ENCODE results near the gene LRRTM4. TPM values are rescaled to one million over a fixed set of nuclear protein-coding genes. Genes with fewer than 3 reads are reported as not detected.

LRRTM4 gene
- total and polyA plus RNA-seq, 2 experiments from 2014 or later: 0.44 to 6.5 TPM

GRCh38 chr2:76748581-76749296 is 773.4 kb downstream of the LRRTM4 start:
- TF ChIP-seq CTCF (IDR thresholded peaks at IDR 0.05; ENCODE audit: poor library complexity) (no peak), EZH2 (IDR thresholded peaks at IDR 0.05; ENCODE audit: borderline replicate concordance) (no peak), EZH2phosphoT487 (IDR thresholded peaks at IDR 0.05; ENCODE audit: low read depth, severe bottlenecking, unreplicated experiment) (no peak)
- no peaks in the 10 kb centered on the region for H3K27me3 ChIP-seq
- no peak for DNase-seq (ENCODE audit: low spot score)
- no peak overlapping the region for H3K4me2 ChIP-seq
- no peaks in the 10 kb centered on the region for H3K36me3 ChIP-seq (replicated peaks; ENCODE audit: insufficient read depth, low read depth)
- no peaks in the 10 kb centered on the region for H3K4me1 ChIP-seq (ENCODE audit: insufficient read depth)
- no peak overlapping the region for H3K4me3 ChIP-seq
- H3K9me2 ChIP-seq (replicated peaks; ENCODE audit: insufficient read depth): no peaks in the 10 kb centered on the region
- no peaks in the 10 kb centered on the region for H4K20me1 ChIP-seq (ENCODE audit: insufficient read depth, poor library complexity, severe bottlenecking)
- no peaks in the 10 kb centered on the region for H3K9me3 ChIP-seq (ENCODE audit: low read depth)
- H3K27ac ChIP-seq: no peak overlapping the region
- no peaks in the 10 kb centered on the region for H3K79me2 ChIP-seq
- no peak overlapping the region for H2AFZ ChIP-seq
- WGBS (ENCODE audit: low lambda C conversion rate, missing lambda C conversion rate): 92% methylated on average over 14 of the region's 14 CpGs

GRCh38 chr2:76745605-76746004 is 776.6 kb downstream of the LRRTM4 start:
- Histone ChIP-seq H3K4me3 (no peak overlapping the region), H3K27ac (no peak overlapping the region), H3K9me2 (replicated peaks; ENCODE audit: insufficient read depth) (no peaks in the 10 kb centered on the region), H3K9me3 (ENCODE audit: low read depth) (no peaks in the 10 kb centered on the region), H3K79me2 (no peaks in the 10 kb centered on the region), H3K4me1 (ENCODE audit: insufficient read depth) (no peaks in the 10 kb centered on the region), H3K36me3 (replicated peaks; ENCODE audit: insufficient read depth, low read depth) (no peaks in the 10 kb centered on the region), H3K4me2 (no peak overlapping the region), H4K20me1 (ENCODE audit: insufficient read depth, poor library complexity, severe bottlenecking) (no peaks in the 10 kb centered on the region), H3K27me3 (no peaks in the 10 kb centered on the region), H2AFZ (no peak overlapping the region)
- DNase-seq (ENCODE audit: low spot score): no peak
- WGBS (ENCODE audit: low lambda C conversion rate, missing lambda C conversion rate): 88% methylated on average over 2 of the region's 2 CpGs
- TF ChIP-seq EZH2phosphoT487 (IDR thresholded peaks at IDR 0.05; ENCODE audit: low read depth, severe bottlenecking, unreplicated experiment): no peak
- TF ChIP-seq EZH2 (IDR thresholded peaks at IDR 0.05; ENCODE audit: borderline replicate concordance): no peak
- TF ChIP-seq CTCF (IDR thresholded peaks at IDR 0.05; ENCODE audit: poor library complexity): no peak

GRCh38 chr2:76737607-76738006 is 784.6 kb downstream of the LRRTM4 start:
- no peak for DNase-seq (ENCODE audit: low spot score)
- H2AFZ ChIP-seq: no peak overlapping the region
- no peaks in the 10 kb centered on the region for H3K27me3 ChIP-seq
- 89% methylated on average over 1 of the region's 1 CpG for WGBS (ENCODE audit: low lambda C conversion rate, missing lambda C conversion rate)
- no peak overlapping the region for H3K4me2 ChIP-seq
- H3K27ac ChIP-seq: no peak overlapping the region
- H4K20me1 ChIP-seq (ENCODE audit: insufficient read depth, poor library complexity, severe bottlenecking): no peaks in the 10 kb centered on the region
- H3K79me2 ChIP-seq: no peaks in the 10 kb centered on the region
- no peak overlapping the region for H3K4me3 ChIP-seq
- no peaks in the 10 kb centered on the region for H3K4me1 ChIP-seq (ENCODE audit: insufficient read depth)
- no peak for TF ChIP-seq EZH2phosphoT487 (IDR thresholded peaks at IDR 0.05; ENCODE audit: low read depth, severe bottlenecking, unreplicated experiment)
- TF ChIP-seq EZH2 (IDR thresholded peaks at IDR 0.05; ENCODE audit: borderline replicate concordance): no peak
- no peak for TF ChIP-seq CTCF (IDR thresholded peaks at IDR 0.05; ENCODE audit: poor library complexity)
- H3K36me3 ChIP-seq (replicated peaks; ENCODE audit: insufficient read depth, low read depth): no peaks in the 10 kb centered on the region
- H3K9me2 ChIP-seq (replicated peaks; ENCODE audit: insufficient read depth): no peaks in the 10 kb centered on the region
- H3K9me3 ChIP-seq (ENCODE audit: low read depth): no peaks in the 10 kb centered on the region

Data from hepatocyte (in vitro differentiated cells).